Fibroblast of the aortic adventitia (primary cell): Measurements from ENCODE around the gene RSPO3. TPM values are rescaled to one million over a fixed set of nuclear protein-coding genes. Genes with fewer than 3 reads are reported as not detected.
"Not testable (repeated sequence)": the region's sequence is repeated elsewhere in the genome, so short reads cannot be mapped to it uniquely, and the experiment has no call there.

Experiments used
- DNase-seq: peaks from one replicate; pipeline ENCODE4 v3.0.0-alpha.2; 2010; ENCODE audit warnings: low read depth
- H3K4me3 ChIP-seq: 2 replicates; pipeline ENCODE4 v1.5.1; 2011; ENCODE audit warnings: low read depth, mild to moderate bottlenecking, control low read depth, low read length, moderate library complexity
- CTCF ChIP-seq: IDR thresholded peaks from 2 replicates; pipeline ENCODE4 v1.5.1; 2011; ENCODE audit warnings: mild to moderate bottlenecking, low read length, control low read depth, inconsistent platforms; ENCODE audit not compliant: insufficient read depth
- total RNA-seq: library from RNA; depleted of rRNA; stranded (reverse); fragments of >200 nt; gene quantifications from 2 replicates; pipeline ENCODE4 v1.2.3, GENCODE V29; 2012; ENCODE audit warnings: low replicate concordance

RSPO3 gene
- total RNA-seq, 1 donor: 2.5 TPM

- no peak overlapping the region for H3K4me3 ChIP-seq
- TF ChIP-seq CTCF: no peak
- DNase-seq: no peak
These were observed 97.5 kb downstream of the RSPO3 start for GRCh38 chr6:127215931-127216330.

DNA sequence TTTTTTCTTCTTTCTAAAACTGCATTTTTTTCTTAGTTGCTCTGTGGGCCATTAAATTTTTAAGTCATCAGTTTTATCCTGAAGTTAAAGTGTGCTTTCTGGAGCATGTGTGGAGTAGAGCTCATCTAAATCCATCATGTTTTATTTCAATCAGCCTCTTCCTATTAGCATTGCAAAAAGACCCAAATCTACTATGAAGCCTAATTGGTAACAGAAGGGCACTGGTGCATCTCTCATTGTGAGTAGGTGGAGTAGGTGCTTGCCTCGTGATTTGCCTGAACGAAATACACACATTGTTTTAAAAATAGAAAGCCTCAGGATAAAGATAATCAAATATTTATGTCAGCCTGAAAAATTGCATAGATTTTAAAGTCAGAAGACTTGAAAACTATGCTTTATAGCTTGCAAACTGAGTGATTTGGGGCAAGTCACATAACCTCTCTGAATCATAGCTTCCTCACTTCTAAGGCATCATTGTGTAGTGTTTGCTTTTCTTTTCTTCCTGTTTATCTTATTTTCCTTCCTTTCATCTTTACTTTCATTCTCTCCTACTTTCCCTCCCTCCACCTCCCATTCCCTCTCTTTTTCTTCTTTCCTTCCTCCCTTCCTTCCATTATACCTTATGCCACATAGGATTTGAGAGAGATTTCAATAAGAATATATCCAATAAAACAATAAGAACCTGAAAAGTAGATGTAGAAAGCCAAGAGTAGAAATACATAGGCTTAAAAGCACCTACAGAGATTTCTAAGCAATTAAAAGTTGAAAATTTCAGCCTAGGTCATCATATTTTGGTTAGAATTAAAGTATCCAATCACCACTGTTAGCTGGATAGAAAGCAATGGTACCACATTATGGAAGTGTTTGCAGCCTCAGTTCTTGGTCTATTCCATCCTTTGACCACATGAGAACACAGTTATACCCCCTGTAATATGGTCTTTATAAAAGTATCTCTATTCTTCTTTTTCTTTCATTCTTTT, 98.6 kb downstream of the RSPO3 start:
- no peak for TF ChIP-seq CTCF
- DNase-seq: no peak
- H3K4me3 ChIP-seq: no peak overlapping the region

- DNase-seq: peak; percentile 14
- no peak for TF ChIP-seq CTCF
- no peak overlapping the region for H3K4me3 ChIP-seq
These were observed 101.4 kb downstream of the RSPO3 start for GRCh38 chr6:127219869-127220268.

DNA sequence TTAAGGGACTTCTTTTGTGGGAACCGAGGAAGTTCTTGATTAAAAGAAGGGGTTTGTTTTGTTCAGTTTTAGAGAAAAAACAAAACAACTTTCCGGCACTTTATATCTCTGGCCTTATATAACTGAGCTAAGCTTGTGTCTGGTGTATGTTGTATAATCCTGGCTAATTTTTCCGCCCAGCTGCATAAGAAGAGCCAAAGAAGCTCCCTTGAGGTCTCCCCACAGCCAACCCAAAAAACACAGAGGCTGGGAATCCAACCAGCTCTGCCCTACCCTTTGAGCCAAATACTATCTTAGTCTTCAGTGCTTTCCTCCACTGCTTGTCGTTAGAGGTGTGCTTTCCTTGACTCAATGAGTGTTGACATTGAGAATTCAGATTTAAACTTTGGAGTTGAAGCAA, 102.7 kb downstream of the RSPO3 start:
- TF ChIP-seq CTCF: no peak
- no peak for DNase-seq
- H3K4me3 ChIP-seq: no peak overlapping the region

GRCh38 chr6:127222418-127222817, 103.9 kb downstream of the RSPO3 start:
- no peak for TF ChIP-seq CTCF
- DNase-seq: no peak
- H3K4me3 ChIP-seq: no peak overlapping the region

- no peak for TF ChIP-seq CTCF
- no peak overlapping the region for H3K4me3 ChIP-seq
- no peak for DNase-seq
These were observed 107.0 kb downstream of the RSPO3 start for GRCh38 chr6:127225497-127225896.

DNA sequence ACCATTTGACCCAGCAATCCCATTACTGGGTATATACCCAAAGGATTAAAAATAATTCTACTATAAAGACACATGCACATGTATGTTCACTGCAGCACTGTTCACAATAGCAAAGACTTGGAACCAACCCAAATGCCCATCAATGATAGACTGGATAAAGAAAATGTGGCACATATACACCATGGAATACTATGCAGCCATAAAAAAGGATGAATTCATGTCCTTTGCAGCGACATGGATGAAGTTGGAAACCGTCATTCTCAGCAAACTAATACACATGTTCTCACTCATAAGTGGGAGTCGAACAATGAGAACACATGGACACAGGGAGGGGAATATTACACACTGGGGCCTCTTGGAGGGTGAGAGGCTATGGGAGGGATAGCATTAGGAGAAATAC, 115.3 kb downstream of the RSPO3 start:
- not testable (repeated sequence) for DNase-seq, H3K4me3 ChIP-seq
